Activated T-cell treated with anti-CD3 and anti-CD28 coated beads, Interleukin-2, amount 50 U/mL, for 24 hours (primary cell): ENCODE measurements around the gene TMEM47.

Experiments
- DNase-seq: peaks from one replicate; pipeline ENCODE4 v3.0.0-alpha.2; 2020
- H3K27ac Mint-ChIP-seq: 2 replicates; pipeline ENCODE4 v1.8.0; 2020; ENCODE audit warnings: mild to moderate bottlenecking, mixed read lengths
- H3K27me3 Mint-ChIP-seq: 2 replicates; pipeline ENCODE4 v1.8.0; 2020; ENCODE audit warnings: mixed read lengths
- H3K36me3 Mint-ChIP-seq: 2 replicates; pipeline ENCODE4 v1.8.0; 2020; ENCODE audit warnings: low read depth, mixed read lengths
- H3K4me1 Mint-ChIP-seq: 2 replicates; pipeline ENCODE4 v1.8.0; 2020; ENCODE audit warnings: low read depth, mixed read lengths
- H3K4me3 Mint-ChIP-seq: 2 replicates; pipeline ENCODE4 v1.8.0; 2020; ENCODE audit warnings: mild to moderate bottlenecking, moderate library complexity, mixed read lengths
- H3K9me3 Mint-ChIP-seq: 2 replicates; pipeline ENCODE4 v1.8.0; 2020; ENCODE audit warnings: mixed read lengths

The TMEM47 gene

GRCh38 chrX:34631479-34632220, 25.4 kb downstream of the TMEM47 start:
- DNase-seq = no peak
- Mint-ChIP-seq H3K9me3 (no peaks in the 10 kb centered on the region), H3K36me3 (no peaks in the 10 kb centered on the region), H3K4me1 (no peaks in the 10 kb centered on the region), H3K4me3 (no peak overlapping the region), H3K27me3 (peaks cover 17% of the 10 kb centered on the region), H3K27ac (no peak overlapping the region)

DNA sequence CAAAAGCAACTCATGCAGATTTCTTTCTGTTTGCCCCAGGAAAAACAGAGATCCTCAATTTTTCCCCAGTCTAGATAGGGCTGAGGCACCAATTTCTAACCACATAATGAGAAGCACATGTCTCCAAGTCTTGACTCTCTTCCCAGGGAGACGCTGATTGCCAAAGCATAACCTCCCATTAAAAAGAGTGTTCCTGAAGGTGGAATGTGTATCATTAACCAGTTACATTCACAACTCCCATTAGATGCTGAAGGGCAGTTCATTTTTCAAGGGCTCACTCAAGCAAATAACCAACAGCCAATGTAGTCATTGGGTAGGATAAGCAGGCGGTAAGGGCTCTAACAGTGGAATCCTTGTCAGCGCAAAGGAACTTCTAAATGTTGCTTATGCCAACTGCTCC, 27.5 kb downstream of the TMEM47 start:
- H3K36me3 Mint-ChIP-seq = no peaks in the 10 kb centered on the region
- no peaks in the 10 kb centered on the region for H3K9me3 Mint-ChIP-seq
- H3K4me3 Mint-ChIP-seq = no peak overlapping the region
- peaks cover 13% of the 10 kb centered on the region for H3K27me3 Mint-ChIP-seq
- DNase-seq = no peak
- no peaks in the 10 kb centered on the region for H3K4me1 Mint-ChIP-seq
- H3K27ac Mint-ChIP-seq = no peak overlapping the region

- peaks cover 5% of the 10 kb centered on the region for H3K27me3 Mint-ChIP-seq
- H3K36me3 Mint-ChIP-seq = no peaks in the 10 kb centered on the region
- H3K9me3 Mint-ChIP-seq = no peaks in the 10 kb centered on the region
- H3K27ac Mint-ChIP-seq = no peak overlapping the region
- H3K4me3 Mint-ChIP-seq = no peak overlapping the region
- H3K4me1 Mint-ChIP-seq = no peaks in the 10 kb centered on the region
- DNase-seq = no peak
Observed at GRCh38 chrX:34624416-34624815, 32.7 kb downstream of the TMEM47 start.

DNA sequence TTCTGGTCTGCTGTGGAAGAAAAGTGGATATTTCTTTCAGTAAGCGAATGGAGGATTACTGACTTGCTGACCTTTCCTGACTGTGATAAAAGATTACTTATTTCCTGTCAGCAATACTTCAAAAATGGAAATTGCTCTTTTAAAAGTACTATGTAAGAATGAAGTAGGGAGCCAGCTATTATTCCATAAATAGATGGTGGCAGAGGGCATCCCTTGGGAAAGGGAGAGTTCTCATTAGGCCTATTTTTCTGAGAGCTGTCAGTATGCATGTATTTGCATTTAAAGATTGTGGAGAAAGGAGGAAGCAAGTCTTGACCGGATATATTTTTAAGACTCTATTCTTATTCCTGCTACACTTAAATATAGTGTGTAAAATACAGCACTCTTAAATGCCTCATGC, 37.2 kb downstream of the TMEM47 start:
- Mint-ChIP-seq H3K9me3 (no peaks in the 10 kb centered on the region), H3K27ac (no peak overlapping the region), H3K36me3 (no peaks in the 10 kb centered on the region), H3K27me3 (peaks cover 5% of the 10 kb centered on the region), H3K4me1 (no peaks in the 10 kb centered on the region), H3K4me3 (no peak overlapping the region)
- no peak for DNase-seq

DNA sequence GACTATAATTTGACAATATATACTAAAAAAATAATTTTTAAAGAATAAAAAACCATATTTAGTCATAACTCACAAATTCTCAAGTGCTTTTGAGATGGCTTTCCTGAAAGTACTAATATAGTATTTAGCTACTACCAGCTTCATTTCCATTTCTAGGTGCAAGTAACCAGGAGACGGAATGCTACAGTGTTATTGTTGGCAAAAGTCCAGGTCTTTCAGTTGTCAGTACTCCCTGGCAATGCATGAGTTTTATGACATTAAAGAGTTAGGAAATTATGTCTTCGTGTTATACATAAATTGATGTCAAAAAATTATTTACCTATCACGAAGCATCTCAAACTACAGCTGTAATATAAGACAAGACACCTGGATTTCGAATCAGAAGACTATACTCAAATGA, 45.0 kb downstream of the TMEM47 start:
- no peaks in the 10 kb centered on the region for H3K9me3 Mint-ChIP-seq
- H3K27me3 Mint-ChIP-seq = peaks cover 9% of the 10 kb centered on the region
- DNase-seq = no peak
- H3K27ac Mint-ChIP-seq = no peak overlapping the region
- no peaks in the 10 kb centered on the region for H3K36me3 Mint-ChIP-seq
- H3K4me1 Mint-ChIP-seq = no peaks in the 10 kb centered on the region
- no peak overlapping the region for H3K4me3 Mint-ChIP-seq

DNA sequence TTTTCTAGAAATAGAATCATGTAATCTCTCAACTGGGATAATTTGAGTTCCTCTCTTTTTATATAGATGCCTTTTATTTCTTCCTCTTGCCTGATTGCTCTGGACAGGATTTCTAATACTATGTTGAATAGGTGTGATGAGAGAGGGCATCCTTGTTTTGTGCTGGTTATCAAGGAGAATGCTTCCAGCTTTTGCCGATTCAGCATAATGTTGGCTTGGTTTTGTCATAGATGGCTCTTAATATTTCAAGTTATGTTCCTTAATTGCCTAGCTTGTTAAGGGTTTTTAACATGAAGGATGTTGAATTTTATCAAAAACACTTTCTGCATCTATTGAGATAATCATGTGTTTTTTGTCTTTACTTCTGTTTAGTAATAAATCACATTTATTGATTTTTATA, 58.7 kb downstream of the TMEM47 start:
- no peak overlapping the region for H3K4me3 Mint-ChIP-seq

DNA sequence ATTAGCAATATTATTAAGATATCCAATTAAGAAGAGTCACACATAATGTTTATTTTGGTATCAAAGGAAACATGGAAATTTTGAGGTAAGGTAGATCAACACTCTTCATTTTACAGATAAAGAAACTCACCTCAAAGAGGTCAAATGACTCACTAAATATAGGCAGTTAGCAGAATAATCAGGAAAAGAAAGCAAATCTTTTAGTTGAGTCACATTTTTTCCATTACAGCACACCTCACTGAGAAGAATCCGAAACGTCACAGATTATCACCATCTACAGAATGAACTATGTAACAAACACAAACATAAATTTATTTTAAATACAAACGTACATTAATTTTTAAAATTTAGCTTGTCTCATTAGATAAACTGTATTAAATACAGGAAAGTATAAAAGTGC, 70.1 kb downstream of the TMEM47 start:
- Mint-ChIP-seq H3K27me3 (peaks cover 15% of the 10 kb centered on the region), H3K4me3 (no peak overlapping the region), H3K4me1 (no peaks in the 10 kb centered on the region), H3K27ac (no peak overlapping the region), H3K9me3 (peaks cover 11% of the 10 kb centered on the region), H3K36me3 (no peaks in the 10 kb centered on the region)
- DNase-seq = no peak

More for the DNA sequence above, 58.7 kb downstream of the TMEM47 start:
- H3K9me3 Mint-ChIP-seq = peaks cover 2% of the 10 kb centered on the region
- no peaks in the 10 kb centered on the region for H3K4me1 Mint-ChIP-seq
- no peak for DNase-seq
- no peaks in the 10 kb centered on the region for H3K36me3 Mint-ChIP-seq
- no peak overlapping the region for H3K27ac Mint-ChIP-seq
- H3K27me3 Mint-ChIP-seq = peaks cover 11% of the 10 kb centered on the region

DNA sequence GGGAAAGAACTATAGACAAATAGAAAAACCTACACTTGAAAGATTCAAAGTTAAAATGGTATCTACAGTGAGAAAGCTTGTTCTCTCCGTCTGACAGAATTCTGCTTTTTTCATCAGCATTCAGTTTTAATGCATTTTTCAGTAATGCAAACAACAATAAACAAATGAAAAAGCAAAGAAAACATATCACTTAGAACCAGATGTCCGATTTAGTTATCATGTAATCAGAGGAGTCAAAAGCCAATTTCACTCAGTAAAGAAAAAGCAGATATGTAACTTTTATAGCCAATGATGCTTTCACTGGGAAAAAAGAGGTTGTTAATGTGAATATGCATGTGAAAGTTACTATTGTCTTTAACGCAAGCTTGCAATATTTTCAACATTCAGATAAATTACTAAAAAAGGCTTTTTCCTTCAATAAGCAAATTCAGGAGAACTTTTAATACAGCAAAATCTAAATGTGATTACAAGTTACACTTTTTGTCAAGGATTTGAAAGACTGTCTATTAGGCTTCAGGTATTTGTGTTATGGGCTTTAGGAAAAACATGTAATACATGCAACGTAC, 70.7 kb downstream of the TMEM47 start:
- Mint-ChIP-seq H3K4me3 (no peak overlapping the region), H3K4me1 (no peaks in the 10 kb centered on the region), H3K27me3 (peaks cover 17% of the 10 kb centered on the region), H3K9me3 (peaks cover 11% of the 10 kb centered on the region), H3K27ac (no peak overlapping the region), H3K36me3 (no peaks in the 10 kb centered on the region)
- no peak for DNase-seq

GRCh38 chrX:34585561-34585960, 71.5 kb downstream of the TMEM47 start:
- no peaks in the 10 kb centered on the region for H3K4me1 Mint-ChIP-seq
- no peak overlapping the region for H3K4me3 Mint-ChIP-seq
- H3K9me3 Mint-ChIP-seq = peaks cover 11% of the 10 kb centered on the region
- no peak for DNase-seq
- no peak overlapping the region for H3K27ac Mint-ChIP-seq
- H3K27me3 Mint-ChIP-seq = peaks cover 19% of the 10 kb centered on the region
- H3K36me3 Mint-ChIP-seq = no peaks in the 10 kb centered on the region

- Mint-ChIP-seq H3K4me3 (no peak overlapping the region), H3K4me1 (no peaks in the 10 kb centered on the region), H3K27ac (no peak overlapping the region), H3K9me3 (peaks cover 11% of the 10 kb centered on the region), H3K27me3 (peaks cover 19% of the 10 kb centered on the region), H3K36me3 (no peaks in the 10 kb centered on the region)
- no peak for DNase-seq
Observed at GRCh38 chrX:34584781-34585180, 72.3 kb downstream of the TMEM47 start.

- H3K27me3 Mint-ChIP-seq = peaks cover 24% of the 10 kb centered on the region
- H3K4me3 Mint-ChIP-seq = no peak overlapping the region
- no peak for DNase-seq
- H3K4me1 Mint-ChIP-seq = no peaks in the 10 kb centered on the region
- H3K27ac Mint-ChIP-seq = no peak overlapping the region
- H3K9me3 Mint-ChIP-seq = no peaks in the 10 kb centered on the region
- no peaks in the 10 kb centered on the region for H3K36me3 Mint-ChIP-seq
Observed at GRCh38 chrX:34580069-34580468, 77.0 kb downstream of the TMEM47 start.

GRCh38 chrX:34578237-34578636, 78.8 kb downstream of the TMEM47 start:
- Mint-ChIP-seq H3K36me3 (no peaks in the 10 kb centered on the region), H3K9me3 (no peaks in the 10 kb centered on the region), H3K4me3 (no peak overlapping the region), H3K4me1 (no peaks in the 10 kb centered on the region), H3K27me3 (peaks cover 17% of the 10 kb centered on the region), H3K27ac (no peak overlapping the region)
- no peak for DNase-seq
